Stimulated activated CD8-positive, alpha-beta memory T cell treated with anti-CD3 and anti-CD28 coated beads, Interleukin-2, amount 100 ng/mL, for 1 hour (primary cell): Measurements from ENCODE around the gene LSM12.

ENCODE experiments used
- DNase-seq, 2 donors: peaks; one replicate each; pipeline ENCODE4 v3.0.0-alpha.2; 2020; ENCODE audit warnings: low read depth in 2 of 2

Gene LSM12

GRCh38 chr17:44095647-44096496 is 29.4 kb upstream of the LSM12 start:
- no peak for DNase-seq

- no peak for DNase-seq
These were observed 28.8 kb upstream of the LSM12 start for GRCh38 chr17:44095388-44095646.

DNA sequence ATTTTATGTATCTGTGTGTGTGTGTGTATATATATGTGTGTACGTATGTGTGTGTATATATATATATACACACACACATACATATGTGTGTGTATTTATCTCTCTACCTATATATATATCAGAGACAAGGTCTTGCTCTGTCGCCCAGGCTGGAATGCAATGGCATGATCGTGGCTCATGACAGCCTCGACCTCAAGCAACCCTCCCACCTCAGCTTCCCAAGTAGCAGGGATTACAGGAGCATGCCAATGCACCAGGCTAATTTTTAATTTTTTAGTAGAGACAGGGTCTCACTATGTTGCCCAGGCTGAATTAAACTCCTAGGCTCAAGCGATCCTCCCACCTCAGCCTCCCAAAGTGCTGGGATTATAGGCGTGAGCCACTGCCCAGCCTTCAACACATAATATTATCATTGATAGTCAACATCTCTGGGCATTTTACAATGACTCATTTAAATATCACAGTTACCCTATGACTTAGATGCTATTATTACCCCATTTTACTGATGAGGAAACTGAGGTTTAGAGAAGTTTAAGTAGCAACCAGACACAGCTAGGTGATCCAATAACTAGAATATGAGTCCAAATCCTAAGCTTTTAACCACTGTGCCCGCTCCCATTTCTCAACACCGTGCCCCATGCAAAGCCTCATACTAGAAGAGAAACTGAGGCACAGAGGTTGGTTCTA is 28.4 kb upstream of the LSM12 start:
- no peak for DNase-seq

GRCh38 chr17:44093231-44093900 is 26.9 kb upstream of the LSM12 start:
- DNase-seq, result no peak

- DNase-seq, result no peak
These were observed 25.6 kb upstream of the LSM12 start for GRCh38 chr17:44092051-44092450.

DNA sequence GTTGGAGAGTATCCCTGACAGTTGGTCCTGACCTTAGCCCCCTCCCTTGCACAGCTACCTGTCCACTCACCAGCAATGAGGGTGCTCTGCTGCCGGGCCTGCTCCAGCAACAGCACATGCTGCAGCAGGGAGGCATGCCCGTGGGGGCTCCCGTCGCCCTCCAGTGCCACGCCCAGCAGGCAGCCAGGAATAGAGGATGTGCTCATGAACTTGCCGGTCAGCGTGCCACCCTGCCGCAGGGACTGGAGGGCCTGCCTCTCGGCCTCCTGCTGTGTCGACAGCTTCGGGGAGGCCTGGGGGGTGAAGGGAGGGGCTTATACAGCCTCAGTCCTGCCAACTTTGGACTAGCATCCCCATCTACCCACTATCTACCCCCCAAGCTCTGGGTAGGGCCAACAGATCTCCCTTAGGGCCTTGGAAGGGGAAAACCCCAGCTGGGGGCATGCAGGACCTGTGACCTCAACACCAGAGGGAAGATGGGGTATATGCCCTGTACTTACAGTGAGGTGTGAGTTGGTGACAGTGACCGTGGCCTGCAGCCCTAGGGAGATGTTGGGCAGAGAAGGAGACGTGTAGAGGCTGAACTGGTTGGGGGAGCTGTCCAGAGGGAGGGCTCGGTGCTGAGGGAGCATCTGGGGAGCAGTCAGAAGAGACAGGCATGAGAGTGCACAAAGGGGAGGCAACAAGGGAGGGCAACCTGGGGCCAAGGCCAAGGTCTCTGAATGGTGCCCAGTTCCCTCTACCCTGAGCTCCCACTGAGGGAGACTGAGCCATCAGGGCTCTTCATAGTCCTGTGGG is 24.9 kb upstream of the LSM12 start:
- DNase-seq, result no peak

GRCh38 chr17:44088254-44088653 is 21.8 kb upstream of the LSM12 start:
- DNase-seq, result no peak

DNA sequence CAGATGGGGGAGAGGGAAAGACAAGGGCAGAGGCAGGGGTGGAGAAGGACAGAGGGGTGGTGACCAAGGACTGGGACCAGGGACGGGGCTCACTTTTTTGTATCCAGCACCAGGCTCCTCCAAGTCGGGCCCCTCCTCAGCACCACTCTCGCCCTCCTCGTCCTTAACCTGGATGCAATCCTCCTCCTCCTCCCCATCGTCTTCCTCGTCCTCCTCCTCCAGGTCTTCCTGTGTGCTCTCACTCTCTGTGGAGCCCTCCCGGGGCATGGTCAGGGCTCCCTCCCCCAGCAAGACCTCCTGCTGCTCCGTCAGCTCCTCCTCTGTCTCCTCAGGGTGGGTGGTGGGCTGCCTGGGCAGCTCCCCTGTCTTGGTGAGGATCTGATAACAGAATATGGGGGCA is 20.8 kb upstream of the LSM12 start:
- DNase-seq, result no peak

DNA sequence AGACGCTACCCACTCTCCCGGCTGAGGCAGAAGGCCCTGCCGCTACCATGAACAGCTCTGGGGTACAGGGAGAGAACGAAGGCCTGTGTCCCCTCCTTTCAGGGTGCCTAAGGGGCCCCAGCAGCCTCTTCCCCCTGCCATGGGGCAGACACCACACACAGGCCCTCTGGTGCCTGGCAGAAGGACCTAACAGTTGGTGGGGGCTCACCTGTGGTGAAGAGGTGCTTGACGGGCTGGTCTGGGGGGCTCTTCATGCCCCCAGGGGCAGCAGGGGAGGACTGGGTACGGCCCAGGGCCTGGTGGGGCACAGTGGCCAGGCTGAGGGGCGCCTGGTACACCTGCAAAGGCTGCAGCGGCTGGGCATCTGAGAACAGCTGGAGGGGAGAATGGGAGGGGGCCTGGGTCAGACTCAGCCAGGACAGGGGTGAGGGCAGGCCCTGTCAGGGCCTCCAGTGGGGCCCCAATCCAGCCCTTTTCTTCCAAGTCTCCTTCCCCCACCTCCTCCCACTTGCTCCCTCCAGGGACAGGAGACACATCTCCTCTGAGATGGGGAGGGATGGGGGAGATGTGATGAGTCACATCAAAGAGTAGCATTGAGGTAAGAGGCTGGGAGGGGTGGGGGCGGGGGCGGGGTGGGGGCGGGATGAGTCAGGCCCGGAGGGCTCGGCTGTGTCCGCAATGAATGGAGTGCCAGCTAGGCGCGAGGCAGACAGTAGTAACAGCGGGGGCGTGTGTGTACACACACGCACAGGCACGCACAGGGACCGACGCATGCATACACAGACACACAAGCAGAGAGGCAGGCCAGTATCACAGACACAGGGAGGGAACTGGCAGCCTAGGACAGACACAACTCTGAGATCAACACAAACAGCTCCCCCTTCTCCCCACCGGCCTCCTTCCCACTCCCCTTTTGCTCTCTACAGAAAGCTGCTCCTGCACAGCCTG is 20.2 kb upstream of the LSM12 start:
- peak in 1 of 2 donors; percentile 20 for DNase-seq

- DNase-seq, result no peak
These were observed 19.4 kb upstream of the LSM12 start for GRCh38 chr17:44085908-44086307.

DNA sequence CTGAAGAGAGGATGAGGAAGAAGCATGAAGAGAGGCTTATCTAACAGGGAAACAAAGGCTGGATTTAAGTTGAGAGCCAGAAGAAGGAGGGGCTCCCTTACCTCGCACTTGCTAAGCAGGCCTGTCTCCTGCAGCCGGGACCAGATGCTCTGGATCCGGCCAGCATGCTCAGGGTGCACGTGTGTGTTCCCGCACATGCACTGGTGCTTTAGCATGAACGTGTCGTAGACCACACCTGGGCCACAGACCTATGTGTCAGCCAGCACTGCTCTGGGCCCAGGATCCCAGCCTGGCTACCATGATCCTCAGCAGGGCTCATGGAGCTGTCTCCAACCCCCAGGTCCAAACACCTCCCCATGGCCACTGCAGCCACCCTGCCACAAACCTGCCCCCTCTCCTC is 18.4 kb upstream of the LSM12 start:
- DNase-seq, result no peak

- no peak for DNase-seq
These were observed 17.7 kb upstream of the LSM12 start for GRCh38 chr17:44084131-44084538.

DNA sequence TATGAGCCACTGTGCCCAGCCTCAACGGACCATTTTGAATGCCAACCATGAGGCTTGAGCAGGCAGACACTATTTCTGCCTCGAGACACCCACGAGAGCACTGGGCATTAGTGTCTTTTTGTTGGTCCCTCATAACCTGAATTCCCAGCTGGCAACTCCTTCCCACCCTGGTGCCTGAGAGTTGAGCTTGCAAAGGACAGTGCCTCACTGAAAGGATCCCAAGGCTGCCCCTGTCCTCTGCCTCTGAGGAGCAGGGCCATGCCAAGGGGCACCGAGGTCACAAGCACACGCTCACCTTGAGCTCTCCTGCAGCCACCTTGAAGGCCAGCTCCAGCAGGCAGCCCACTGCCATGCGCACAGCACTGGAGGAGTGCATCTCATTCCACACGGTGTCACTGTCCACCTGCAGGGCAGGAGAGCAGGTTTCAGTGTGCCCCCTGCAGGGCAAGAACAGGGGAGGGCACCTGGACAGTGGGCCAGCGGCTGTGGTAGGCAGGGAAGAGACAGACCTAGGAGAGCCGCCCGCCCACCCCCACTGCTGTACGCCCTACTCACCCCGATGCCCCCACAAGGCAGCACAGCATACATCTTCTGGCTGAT is 16.9 kb upstream of the LSM12 start:
- DNase-seq, result no peak

DNA sequence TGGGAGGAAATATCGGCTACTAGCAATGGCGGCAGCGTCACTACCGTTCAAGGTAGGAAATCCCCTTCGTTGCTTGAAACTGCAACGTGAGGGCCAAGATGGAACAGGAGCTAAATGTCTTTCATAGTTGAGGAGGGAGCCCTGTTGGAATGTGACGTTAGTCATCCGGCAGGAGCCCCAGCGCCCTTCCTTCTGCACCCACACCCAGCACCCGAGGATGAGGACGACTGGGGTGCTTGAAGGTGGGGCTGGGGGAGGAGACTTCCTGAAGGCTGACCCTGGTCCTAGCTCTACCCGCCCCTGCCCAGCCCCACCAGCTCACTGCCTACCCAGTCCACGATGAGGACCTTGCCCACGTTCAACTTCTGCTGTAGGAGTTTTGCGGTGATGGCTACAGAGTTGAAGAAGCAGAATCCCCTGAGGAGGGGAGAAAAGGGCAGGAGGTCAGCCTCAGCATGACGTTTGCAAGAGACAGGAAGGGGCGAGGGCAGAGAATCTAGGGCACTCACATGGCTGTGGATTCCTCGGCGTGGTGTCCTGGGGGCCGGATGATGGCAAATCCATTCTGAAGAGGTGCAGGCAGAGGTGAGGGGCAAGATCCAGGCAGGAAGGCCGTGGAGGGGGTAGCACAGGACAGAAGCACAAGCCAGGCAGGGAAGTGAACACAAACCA is 15.9 kb upstream of the LSM12 start:
- DNase-seq, result no peak

DNA sequence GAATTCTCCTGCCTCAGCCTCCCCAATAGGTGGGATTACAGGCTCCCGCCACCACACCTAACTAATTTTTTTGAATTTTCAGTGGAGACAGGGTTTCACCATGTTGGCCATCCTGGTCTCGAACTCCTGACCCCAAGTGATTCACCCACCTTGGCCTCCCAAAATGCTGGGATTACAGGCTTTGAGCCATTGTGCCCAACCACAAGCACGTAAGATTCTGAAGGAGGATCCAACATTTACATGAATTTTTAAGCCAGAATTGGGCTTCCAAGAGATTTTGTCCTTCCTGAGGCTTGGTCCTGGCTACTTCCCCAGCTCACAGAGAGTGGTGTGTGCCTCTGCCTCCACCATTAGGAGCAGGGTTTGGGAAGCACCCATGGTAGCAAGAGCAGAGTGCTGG is 15.2 kb upstream of the LSM12 start:
- DNase-seq, result no peak

- DNase-seq, result no peak
These were observed 13.7 kb upstream of the LSM12 start for GRCh38 chr17:44079877-44080821.

GRCh38 chr17:44078412-44078811 is 11.9 kb upstream of the LSM12 start:
- DNase-seq, result no peak

DNA sequence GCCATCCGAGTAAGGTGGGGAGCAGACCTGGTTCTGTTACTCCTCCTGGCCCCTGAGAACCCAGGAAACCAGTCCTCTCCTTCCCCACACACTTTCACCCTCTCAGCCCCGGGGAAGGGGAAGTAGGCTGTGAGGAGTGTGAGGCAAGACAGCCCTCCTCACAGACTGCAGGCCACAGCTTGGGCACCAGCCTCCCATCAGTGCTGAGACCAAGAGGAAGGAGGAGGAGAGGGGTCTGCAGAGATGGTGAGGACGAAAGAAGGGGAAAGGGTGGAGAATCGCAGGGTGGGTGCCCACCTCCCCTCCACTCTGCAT is 11.1 kb upstream of the LSM12 start:
- DNase-seq, result no peak
